GM23338 (cell line): Measurements from ENCODE around the gene TRAF1. TPM values are rescaled to one million over a fixed set of nuclear protein-coding genes. Genes with fewer than 3 reads are reported as not detected.

Experiments
- ATAC-seq: fragments of 200-7000 bp; cut with Tn5 transposase; 3 replicates; pipeline ENCODE4 v1.9.1; 2020
- DNase-seq: peaks from one replicate; pipeline ENCODE4 v3.0.0-alpha.2; 2015; ENCODE audit warnings: low spot score
- H2AFZ ChIP-seq: fragments of 200-600 bp; sonication (generic); 2 replicates; pipeline ENCODE4 v1.8.0; 2016; ENCODE audit warnings: antibody characterized with exemption, mild to moderate bottlenecking, moderate library complexity
- H3F3A ChIP-seq: fragments of 200-600 bp; sonication (generic); replicated peaks from 2 replicates; pipeline ENCODE4 v1.8.0; 2017; ENCODE audit warnings: antibody characterized with exemption, mixed run types, low read depth
- H3K27ac ChIP-seq: fragments of 200-600 bp; sonication (generic); 2 replicates; pipeline ENCODE4 v1.6.1; 2016; ENCODE audit warnings: low read depth
- H3K27me3 ChIP-seq: fragments of 200-600 bp; sonication (generic); 2 replicates; pipeline ENCODE4 v1.8.0; 2016; ENCODE audit warnings: mild to moderate bottlenecking, mixed run types, moderate library complexity; ENCODE audit not compliant: insufficient read depth
- H3K36me3 ChIP-seq: fragments of 200-600 bp; sonication (generic); 2 replicates; pipeline ENCODE4 v1.8.0; 2016; ENCODE audit warnings: mild to moderate bottlenecking; ENCODE audit not compliant: insufficient read depth
- H3K4me1 ChIP-seq: fragments of 200-600 bp; sonication (generic); 2 replicates; pipeline ENCODE4 v1.8.0; 2016; ENCODE audit warnings: mild to moderate bottlenecking, moderate library complexity; ENCODE audit not compliant: insufficient read depth
- H3K4me2 ChIP-seq: fragments of 200-600 bp; sonication (generic); 2 replicates; pipeline ENCODE4 v1.7.1; 2017; ENCODE audit warnings: mixed run types
- H3K4me3 ChIP-seq: fragments of 200-600 bp; sonication (generic); 2 replicates; pipeline ENCODE4 v1.6.1; 2016; ENCODE audit warnings: mixed run types
- H3K79me2 ChIP-seq: fragments of 200-600 bp; sonication (generic); replicated peaks from 2 replicates; pipeline ENCODE4 v1.8.0; 2017; ENCODE audit warnings: mild to moderate bottlenecking; ENCODE audit not compliant: insufficient read depth
- H3K9me2 ChIP-seq: fragments of 200-600 bp; sonication (generic); 2 replicates; pipeline ENCODE4 v1.8.0; 2017; ENCODE audit not compliant: insufficient read depth
- H4K20me1 ChIP-seq: fragments of 200-600 bp; sonication (generic); replicated peaks from 2 replicates; pipeline ENCODE4 v1.8.0; 2017; ENCODE audit warnings: mild to moderate bottlenecking; ENCODE audit not compliant: insufficient read depth
- H3K27ac Mint-ChIP-seq: 2 replicates; pipeline ENCODE4 v1.8.0; 2020; ENCODE audit warnings: inconsistent platforms, mild to moderate bottlenecking, moderate library complexity, mixed read lengths
- H3K27me3 Mint-ChIP-seq: 3 replicates; pipeline ENCODE4 v1.8.0; 2022; ENCODE audit warnings: low read depth, mild to moderate bottlenecking, moderate library complexity, mixed read lengths, inconsistent platforms; ENCODE audit not compliant: insufficient read depth, poor library complexity
- H3K36me3 Mint-ChIP-seq: 3 replicates; pipeline ENCODE4 v1.8.0; 2021; ENCODE audit warnings: low read depth, mild to moderate bottlenecking, inconsistent platforms, moderate library complexity, mixed read lengths
- H3K4me1 Mint-ChIP-seq: 3 replicates; pipeline ENCODE4 v1.8.0; 2020; ENCODE audit warnings: mild to moderate bottlenecking, inconsistent platforms, mixed read lengths
- H3K4me3 Mint-ChIP-seq: 3 replicates; pipeline ENCODE4 v1.8.0; 2021; ENCODE audit warnings: moderate library complexity, mild to moderate bottlenecking, inconsistent platforms, mixed read lengths
- H3K9me3 Mint-ChIP-seq: 3 replicates; pipeline ENCODE4 v1.8.0; 2020; ENCODE audit warnings: moderate library complexity, mild to moderate bottlenecking, inconsistent platforms, mixed read lengths
- CTCF ChIP-seq, 2 experiments: fragments of 200-600 bp in 1 of 2; sonication (generic) in 1 of 2; conservative IDR thresholded peaks; 2 replicates each; pipeline versions ENCODE4 v1.5.1 to v1.6.1; 2016 to 2017; ENCODE audit warnings: antibody characterized with exemption in 2 of 2, low read depth in 2 of 2, mild to moderate bottlenecking in 2 of 2, moderate library complexity in 1 of 2
- ETS1 ChIP-seq: IDR thresholded peaks from 2 replicates; pipeline ENCODE4 v1.6.1; 2016; ENCODE audit warnings: antibody characterized with exemption
- EZH2 ChIP-seq: fragments of 200-600 bp; sonication (generic); IDR thresholded peaks from one replicate; pipeline ENCODE4 v1.8.0; 2017; ENCODE audit warnings: antibody characterized with exemption, mild to moderate bottlenecking, low read depth; ENCODE audit not compliant: unreplicated experiment
- EZH2phosphoT487 ChIP-seq: fragments of 200-600 bp; sonication (generic); IDR thresholded peaks from one replicate; pipeline ENCODE4 v1.8.1; 2018; ENCODE audit warnings: antibody characterized with exemption; ENCODE audit not compliant: unreplicated experiment
- JUNB ChIP-seq: IDR thresholded peaks from one replicate; pipeline ENCODE4 v1.6.1; 2016; ENCODE audit warnings: antibody characterized with exemption; ENCODE audit not compliant: unreplicated experiment
- NANOG ChIP-seq: IDR thresholded peaks from 2 replicates; pipeline ENCODE4 v1.6.1; 2016; ENCODE audit warnings: antibody characterized with exemption, borderline replicate concordance
- POLR2AphosphoS5 ChIP-seq: IDR thresholded peaks from 2 replicates; pipeline ENCODE4 v1.6.1; 2016; ENCODE audit warnings: antibody characterized with exemption, low read depth
- REST ChIP-seq: IDR thresholded peaks from one replicate; pipeline ENCODE4 v1.6.1; 2018; ENCODE audit warnings: antibody characterized with exemption; ENCODE audit not compliant: unreplicated experiment
- STAT1 ChIP-seq: IDR thresholded peaks from one replicate; pipeline ENCODE4 v1.6.1; 2016; ENCODE audit warnings: antibody characterized with exemption; ENCODE audit not compliant: unreplicated experiment
- ZNF114 ChIP-seq: fragments of 250-450 bp; sonication (Bioruptor Pico); IDR thresholded peaks from 2 replicates; pipeline ENCODE4 v1.5.0; 2020; ENCODE audit warnings: mild to moderate bottlenecking, moderate library complexity
- polyA plus RNA-seq: library from polyadenylated mRNA; unstranded; fragments of >200 nt; fragmentation: Nextera tagmentation; extraction: Ambion mirVana; gene quantifications from 2 replicates; pipeline ENCODE4 v1.2.1, GENCODE V29; 2016
- total RNA-seq: library from RNA; depleted of rRNA; stranded (reverse); fragments of >200 nt; shearing (Covaris generic); gene quantifications from 2 replicates; pipeline ENCODE4 v1.2.3, GENCODE V29; 2014

The TRAF1 gene
- total and polyA plus RNA-seq, 2 experiments from 2014 or later: 0.39 to 1.4 TPM

GRCh38 chr9:120868676-120869359, 57.8 kb downstream of the TRAF1 start (continued):
- TF ChIP-seq CTCF (conservative IDR thresholded peaks at IDR 0.05; ENCODE audit: low read depth in 2 of 2) (peak; percentile 54 to 77), ZNF114 (CRISPR knock-in tag) (no peak), STAT1 (no peak), ETS1 (no peak), EZH2phosphoT487 (no peak), POLR2AphosphoS5 (peak; percentile 54)

- Mint-ChIP-seq H3K4me1 (peaks cover 26% of the 10 kb centered on the region), H3K27ac (peak overlapping the region; percentile 41; the same call in 1 of the 2 replicates), H3K9me3 (no peaks in the 10 kb centered on the region), H3K27me3 (peaks cover 14% of the 10 kb centered on the region), H3K36me3 (peaks cover 30% of the 10 kb centered on the region), H3K4me3 (peak overlapping the region; percentile 60)
- TF ChIP-seq EZH2: no peak
- TF ChIP-seq ZNF114 (CRISPR knock-in tag): no peak
- TF ChIP-seq REST: no peak
- TF ChIP-seq NANOG: no peak
- TF ChIP-seq POLR2AphosphoS5: peak; percentile 51
- TF ChIP-seq JUNB: no peak
- no peak for ATAC-seq
- no peak for DNase-seq
- Histone ChIP-seq H3K4me2 (peak overlapping the region; percentile 79), H3F3A (peaks cover 13% of the 10 kb centered on the region; the same call in 1 of the 2 replicates), H3K27ac (0 out of 2 replicates have a peak overlapping the region, but pooled peaks have one; percentile 7), H4K20me1 (no peaks in the 10 kb centered on the region; the same call in 1 of the 2 replicates), H3K27me3 (no peaks in the 10 kb centered on the region), H3K36me3 (peaks cover 5% of the 10 kb centered on the region; the same call in 1 of the 2 replicates), H2AFZ (peak overlapping the region; percentile 19; the same call in 1 of the 2 replicates), H3K4me1 (peaks cover 12% of the 10 kb centered on the region), H3K4me3 (peak overlapping the region; percentile 46), H3K9me2 (no peaks in the 10 kb centered on the region), H3K79me2 (no peaks in the 10 kb centered on the region)
These were observed 58.3 kb downstream of the TRAF1 start for GRCh38 chr9:120868339-120868675.
